WERI-Rb-1 (cell line): ENCODE data around the gene FBXL5.
A peak's percentile ranks its signal among the peaks of the same experiment; 100 is the strongest.

Source experiments
- DNase-seq: peaks from one replicate; pipeline ENCODE4 v3.0.0-alpha.2; 2020
- H3K27ac ChIP-seq: fragments of 250-450 bp; sonication (Bioruptor Pico); 2 replicates; pipeline ENCODE4 v1.5.1; 2020; ENCODE audit warnings: mild to moderate bottlenecking, moderate library complexity
- H3K27me3 ChIP-seq: fragments of 250-450 bp; sonication (Bioruptor Pico); 2 replicates; pipeline ENCODE4 v1.5.1; 2021; ENCODE audit warnings: mild to moderate bottlenecking, low read depth, moderate library complexity; ENCODE audit not compliant: insufficient read depth, severe bottlenecking
- H3K36me3 ChIP-seq: fragments of 250-450 bp; sonication (Bioruptor Pico); 2 replicates; pipeline ENCODE4 v1.5.1; 2020; ENCODE audit warnings: mild to moderate bottlenecking, moderate library complexity
- H3K4me3 ChIP-seq: 2 replicates; pipeline ENCODE4 v1.5.1; 2011; ENCODE audit warnings: low read depth, mild to moderate bottlenecking, control low read depth, low read length
- H3K9me3 ChIP-seq: fragments of 250-450 bp; sonication (Bioruptor Pico); 2 replicates; pipeline ENCODE4 v1.5.1; 2021; ENCODE audit warnings: mild to moderate bottlenecking, moderate library complexity; ENCODE audit not compliant: severe bottlenecking
- CTCF ChIP-seq: IDR thresholded peaks from 2 replicates; pipeline ENCODE4 v1.5.1; 2011; ENCODE audit warnings: low read depth, mild to moderate bottlenecking, control low read depth, inconsistent platforms, low read length

Gene FBXL5

GRCh38 chr4:15682242-15683142 is 27.3 kb upstream of the FBXL5 start:
- no peak for TF ChIP-seq CTCF
- Histone ChIP-seq H3K27me3 (no peaks in the 10 kb centered on the region), H3K27ac (peak overlapping the region; percentile 93), H3K9me3 (no peaks in the 10 kb centered on the region), H3K4me3 (peak overlapping the region; percentile 79), H3K36me3 (peaks cover 22% of the 10 kb centered on the region)
- DNase-seq = no peak

- Histone ChIP-seq H3K4me3 (peak within 1 kb of the TSS; percentile 79), H3K27ac (peak within 1 kb of the TSS; percentile 93), H3K36me3 (peaks cover 13% of the 10 kb centered on the region), H3K27me3 (no peaks in the 10 kb centered on the region), H3K9me3 (no peaks in the 10 kb centered on the region)
- peak; percentile 100 for DNase-seq
- TF ChIP-seq CTCF = peak; percentile 23
Measured at GRCh38 chr4:15681372-15682241, 26.4 kb upstream of the FBXL5 start, which contains the start of gene FAM200B. TSS of gene FAM200B (plus strand) at chr4:15681827. CDS start at chr4:15686978, 5,151 bp downstream.

DNA sequence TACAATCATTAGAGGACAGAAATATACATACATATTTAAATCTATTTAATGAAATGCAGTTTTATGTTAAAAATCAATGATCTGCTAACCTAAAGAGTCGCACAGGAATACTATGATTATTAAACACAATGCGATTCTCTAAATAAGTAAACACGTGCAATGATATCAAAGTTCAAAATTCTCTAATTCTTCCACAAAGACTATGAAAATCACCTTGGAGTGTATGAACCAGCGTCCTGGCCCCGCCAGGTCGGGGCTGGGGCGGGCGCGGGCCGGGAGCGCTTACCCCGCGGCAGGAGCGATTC is 25.9 kb upstream of the FBXL5 start:
- Histone ChIP-seq H3K36me3 (peaks cover 8% of the 10 kb centered on the region), H3K9me3 (no peaks in the 10 kb centered on the region), H3K27me3 (no peaks in the 10 kb centered on the region), H3K4me3 (peak overlapping the region; percentile 79), H3K27ac (peak overlapping the region; percentile 93)
- DNase-seq = no peak
- TF ChIP-seq CTCF = no peak

- H3K9me3 ChIP-seq = no peaks in the 10 kb centered on the region
- H3K36me3 ChIP-seq = no peaks in the 10 kb centered on the region; the same call in none of the 2 replicates
- no peaks in the 10 kb centered on the region for H3K27me3 ChIP-seq
- no peak overlapping the region for H3K27ac ChIP-seq
- TF ChIP-seq CTCF = no peak
- no peak for DNase-seq
- H3K4me3 ChIP-seq = no peak overlapping the region
Measured at GRCh38 chr4:15677507-15677988, 22.4 kb upstream of the FBXL5 start.

- Histone ChIP-seq H3K4me3 (no peak overlapping the region), H3K27me3 (no peaks in the 10 kb centered on the region), H3K9me3 (no peaks in the 10 kb centered on the region), H3K36me3 (peaks cover 4% of the 10 kb centered on the region), H3K27ac (no peak overlapping the region)
- no peak for DNase-seq
- no peak for TF ChIP-seq CTCF
Measured at GRCh38 chr4:15676899-15677298, 21.7 kb upstream of the FBXL5 start.
